Peyer's patch (tissue), 4 donors: ENCODE data around the gene R3HDM2.

Experiments
- POLR2A ChIP-seq, 2 donors: fragments of 450-650 bp; IDR thresholded peaks; one replicate each; pipeline ENCODE4 v1.5.1; 2017; ENCODE audit warnings: antibody characterized with exemption in 2 of 2, mild to moderate bottlenecking in 2 of 2, moderate library complexity in 2 of 2
- TF ChIP-seq, protein P1 (sequence below), 6 experiments: fragments of 450-650 bp in 4 of 6; fragments of 200-600 bp in 2 of 6; sonication (generic) in 1 of 6; IDR thresholded peaks; one replicate each; pipeline ENCODE4 v1.5.1; 2017 to 2019; ENCODE audit warnings: antibody characterized with exemption in 6 of 6, mild to moderate bottlenecking in 3 of 6, moderate library complexity in 1 of 6

DNA sequence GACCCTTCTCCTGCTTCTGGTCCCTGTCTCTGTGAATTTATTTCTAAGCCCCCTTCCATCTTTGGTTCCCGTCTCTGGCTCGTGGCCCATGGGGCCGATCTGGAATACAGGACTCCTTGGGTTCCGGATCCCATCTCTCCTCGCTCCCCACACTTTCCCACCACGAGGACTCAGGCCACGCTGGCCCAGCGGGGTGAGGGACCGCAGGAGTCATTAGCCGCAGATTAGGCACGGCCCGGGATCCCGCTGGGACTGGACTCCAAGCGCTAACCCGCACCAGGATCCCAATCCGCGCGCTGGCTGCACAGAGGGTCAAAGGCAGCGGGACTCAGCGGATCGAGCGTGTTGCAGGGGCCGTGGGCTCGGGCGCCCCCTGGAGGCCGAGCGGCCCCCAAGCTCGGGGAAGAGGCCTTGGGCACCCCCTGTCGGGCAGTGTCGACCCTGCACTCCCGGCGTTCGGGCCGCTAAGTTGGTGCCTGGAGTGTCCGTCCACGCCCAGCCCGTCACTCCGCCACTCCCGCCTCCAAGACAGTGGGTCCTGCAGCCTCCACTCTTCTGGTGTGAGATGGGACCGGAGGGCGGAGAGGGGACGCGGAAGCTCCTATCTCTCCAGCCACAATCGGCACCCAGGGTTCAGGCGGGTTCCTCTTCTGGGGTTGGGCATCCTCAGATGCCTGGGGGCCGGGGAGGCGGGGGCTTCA, 191.8 kb downstream of the R3HDM2 start:
- TF ChIP-seq, protein P1, sequence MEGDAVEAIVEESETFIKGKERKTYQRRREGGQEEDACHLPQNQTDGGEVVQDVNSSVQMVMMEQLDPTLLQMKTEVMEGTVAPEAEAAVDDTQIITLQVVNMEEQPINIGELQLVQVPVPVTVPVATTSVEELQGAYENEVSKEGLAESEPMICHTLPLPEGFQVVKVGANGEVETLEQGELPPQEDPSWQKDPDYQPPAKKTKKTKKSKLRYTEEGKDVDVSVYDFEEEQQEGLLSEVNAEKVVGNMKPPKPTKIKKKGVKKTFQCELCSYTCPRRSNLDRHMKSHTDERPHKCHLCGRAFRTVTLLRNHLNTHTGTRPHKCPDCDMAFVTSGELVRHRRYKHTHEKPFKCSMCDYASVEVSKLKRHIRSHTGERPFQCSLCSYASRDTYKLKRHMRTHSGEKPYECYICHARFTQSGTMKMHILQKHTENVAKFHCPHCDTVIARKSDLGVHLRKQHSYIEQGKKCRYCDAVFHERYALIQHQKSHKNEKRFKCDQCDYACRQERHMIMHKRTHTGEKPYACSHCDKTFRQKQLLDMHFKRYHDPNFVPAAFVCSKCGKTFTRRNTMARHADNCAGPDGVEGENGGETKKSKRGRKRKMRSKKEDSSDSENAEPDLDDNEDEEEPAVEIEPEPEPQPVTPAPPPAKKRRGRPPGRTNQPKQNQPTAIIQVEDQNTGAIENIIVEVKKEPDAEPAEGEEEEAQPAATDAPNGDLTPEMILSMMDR (IDR thresholded peaks at IDR 0.05), result peak; percentile 100
- no peak for TF ChIP-seq POLR2A (IDR thresholded peaks at IDR 0.05)
